ENCODE measurements around the gene OST4. TPM values are rescaled to one million over a fixed set of nuclear protein-coding genes. Genes with fewer than 3 reads are reported as not detected.

Gene OST4
- total RNA-seq, 1 donor from 2014 or later: 158 TPM

GRCh38 chr2:27109083-27109482 is 37.6 kb upstream of the OST4 start:
- TF ChIP-seq, protein P1, sequence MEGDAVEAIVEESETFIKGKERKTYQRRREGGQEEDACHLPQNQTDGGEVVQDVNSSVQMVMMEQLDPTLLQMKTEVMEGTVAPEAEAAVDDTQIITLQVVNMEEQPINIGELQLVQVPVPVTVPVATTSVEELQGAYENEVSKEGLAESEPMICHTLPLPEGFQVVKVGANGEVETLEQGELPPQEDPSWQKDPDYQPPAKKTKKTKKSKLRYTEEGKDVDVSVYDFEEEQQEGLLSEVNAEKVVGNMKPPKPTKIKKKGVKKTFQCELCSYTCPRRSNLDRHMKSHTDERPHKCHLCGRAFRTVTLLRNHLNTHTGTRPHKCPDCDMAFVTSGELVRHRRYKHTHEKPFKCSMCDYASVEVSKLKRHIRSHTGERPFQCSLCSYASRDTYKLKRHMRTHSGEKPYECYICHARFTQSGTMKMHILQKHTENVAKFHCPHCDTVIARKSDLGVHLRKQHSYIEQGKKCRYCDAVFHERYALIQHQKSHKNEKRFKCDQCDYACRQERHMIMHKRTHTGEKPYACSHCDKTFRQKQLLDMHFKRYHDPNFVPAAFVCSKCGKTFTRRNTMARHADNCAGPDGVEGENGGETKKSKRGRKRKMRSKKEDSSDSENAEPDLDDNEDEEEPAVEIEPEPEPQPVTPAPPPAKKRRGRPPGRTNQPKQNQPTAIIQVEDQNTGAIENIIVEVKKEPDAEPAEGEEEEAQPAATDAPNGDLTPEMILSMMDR (IDR thresholded peaks at IDR 0.05): no peak
- Histone ChIP-seq H3K9me3 (no peaks in the 10 kb centered on the region), H3K27ac (no peak overlapping the region), H3K36me3 (no peaks in the 10 kb centered on the region), H3K4me3 (no peak overlapping the region), H3K4me1 (no peaks in the 10 kb centered on the region), H3K27me3 (no peaks in the 10 kb centered on the region)
- intact Hi-C loops (cut with DNase I): no loop called here
- DNase-seq (ENCODE audit: low spot score in 2 of 2): no peak

- no peaks in the 10 kb centered on the region for H3K27me3 ChIP-seq
- H3K36me3 ChIP-seq: no peaks in the 10 kb centered on the region
- H3K9me3 ChIP-seq: no peaks in the 10 kb centered on the region
- no peak overlapping the region for H3K27ac ChIP-seq
- no peak overlapping the region for H3K4me3 ChIP-seq
- TF ChIP-seq, protein P1 (IDR thresholded peaks at IDR 0.05): no peak
- DNase-seq (ENCODE audit: low spot score in 2 of 2): no peak
- intact Hi-C loops (cut with DNase I): no loop called here
- H3K4me1 ChIP-seq: no peaks in the 10 kb centered on the region
These were observed 36.8 kb upstream of the OST4 start for GRCh38 chr2:27108221-27108620.

DNA sequence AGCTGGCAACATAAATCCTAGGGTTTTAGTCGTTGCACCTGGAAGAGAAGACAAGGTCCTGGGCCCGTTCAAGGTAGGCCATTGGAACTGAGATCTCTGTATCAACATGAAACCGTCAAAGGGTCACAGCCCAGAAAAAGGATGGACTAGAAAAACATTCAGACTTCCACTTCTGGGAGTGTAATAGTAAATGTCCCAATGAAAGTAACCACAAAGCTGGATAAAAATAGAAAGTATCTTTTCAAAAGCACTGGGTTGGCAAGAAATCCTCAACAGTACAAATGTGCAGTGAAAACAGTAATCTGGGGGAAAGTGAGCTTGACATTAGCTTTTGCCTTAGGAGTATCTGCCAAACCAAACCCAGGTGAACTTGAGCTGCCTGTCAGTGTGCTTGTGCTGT is 34.5 kb upstream of the OST4 start:
- intact Hi-C loops (cut with DNase I): no loop called here

DNA sequence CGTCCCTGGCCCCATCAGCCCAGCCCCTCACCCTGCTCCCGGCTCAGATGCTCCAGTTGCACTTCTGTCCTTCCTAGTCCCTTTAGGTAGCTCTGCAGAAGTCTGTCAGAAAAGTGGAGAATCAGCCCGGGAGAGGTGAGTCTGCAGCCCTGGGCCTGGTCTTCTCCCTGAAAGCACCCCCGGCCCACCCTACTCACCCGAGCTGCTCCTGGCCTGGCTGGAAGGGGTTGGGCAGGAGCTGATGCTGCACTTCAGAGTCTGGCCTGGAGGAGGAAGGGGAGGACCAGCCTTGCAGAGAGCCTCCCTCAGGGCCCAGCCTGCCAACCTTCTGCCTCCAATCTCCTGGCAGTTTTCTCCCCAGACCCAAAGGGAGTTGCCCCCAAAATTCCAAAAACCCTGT is 30.9 kb upstream of the OST4 start:
- DNase-seq (ENCODE audit: low spot score in 2 of 2): no peak
- Histone ChIP-seq H3K4me3 (no peak overlapping the region), H3K4me1 (no peaks in the 10 kb centered on the region), H3K9me3 (no peaks in the 10 kb centered on the region), H3K36me3 (peaks cover 0 to 4% of the 10 kb centered on the region in 2 donors), H3K27ac (no peak overlapping the region), H3K27me3 (no peaks in the 10 kb centered on the region)
- TF ChIP-seq, protein P1 (IDR thresholded peaks at IDR 0.05): no peak
- intact Hi-C loops (cut with DNase I): no loop called here

More for the DNA sequence above, 34.5 kb upstream of the OST4 start:
- no peaks in the 10 kb centered on the region for H3K36me3 ChIP-seq
- no peaks in the 10 kb centered on the region for H3K4me1 ChIP-seq
- TF ChIP-seq, protein P1 (IDR thresholded peaks at IDR 0.05): no peak
- no peak overlapping the region for H3K27ac ChIP-seq
- H3K4me3 ChIP-seq: no peak overlapping the region
- no peaks in the 10 kb centered on the region for H3K9me3 ChIP-seq
- DNase-seq (ENCODE audit: low spot score in 2 of 2): no peak
- no peaks in the 10 kb centered on the region for H3K27me3 ChIP-seq

DNA sequence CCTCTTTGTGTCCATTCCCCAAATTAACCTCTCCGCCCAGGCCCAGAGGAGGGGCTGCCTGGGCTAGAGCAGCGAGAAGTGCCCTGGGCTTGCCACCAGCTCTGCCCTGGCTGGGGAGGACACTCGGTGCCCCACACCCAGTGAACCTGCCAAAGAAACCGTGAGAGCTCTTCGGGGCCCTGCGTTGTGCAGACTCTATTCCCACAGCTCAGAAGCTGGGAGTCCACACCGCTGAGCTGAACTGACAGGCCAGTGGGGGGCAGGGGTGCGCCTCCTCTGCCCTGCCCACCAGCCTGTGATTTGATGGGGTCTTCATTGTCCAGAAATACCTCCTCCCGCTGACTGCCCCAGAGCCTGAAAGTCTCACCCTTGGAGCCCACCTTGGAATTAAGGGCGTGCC is 28.6 kb upstream of the OST4 start:
- Histone ChIP-seq H3K9me3 (no peaks in the 10 kb centered on the region), H3K27ac (no peak overlapping the region), H3K4me3 (no peak overlapping the region), H3K27me3 (no peaks in the 10 kb centered on the region), H3K36me3 (peaks cover 0 to 4% of the 10 kb centered on the region in 2 donors), H3K4me1 (peaks cover 4 to 10% of the 10 kb centered on the region in 2 donors)
- TF ChIP-seq, protein P1 (IDR thresholded peaks at IDR 0.05): no peak
- no peak for DNase-seq (ENCODE audit: low spot score in 2 of 2)
- intact Hi-C loops (cut with DNase I): no loop called here

Measured in ascending aorta (tissue), 2 donors.